Lower leg skin (tissue), 3 donors: ENCODE measurements around the gene ABCA13.

ENCODE experiments used
- CTCF ChIP-seq, 3 donors: fragments of 450-650 bp; IDR thresholded peaks; one replicate each; pipeline ENCODE4 v1.5.1; 2016; ENCODE audit warnings: antibody characterized with exemption in 3 of 3, mild to moderate bottlenecking in 3 of 3, moderate library complexity in 2 of 3
- POLR2A ChIP-seq, 2 donors: fragments of 450-650 bp; IDR thresholded peaks; one replicate each; pipeline ENCODE4 v1.6.1; 2016 to 2017; ENCODE audit warnings: antibody characterized with exemption in 2 of 2, mild to moderate bottlenecking in 1 of 2, moderate library complexity in 1 of 2

- TF ChIP-seq CTCF (IDR thresholded peaks at IDR 0.05): no peak
- no peak for TF ChIP-seq POLR2A (IDR thresholded peaks at IDR 0.05)
Measured at GRCh38 chr7:48217266-48217665, 46.0 kb downstream of the ABCA13 start.
